ENCODE data around the gene KDM2A. TPM values are rescaled to one million over a fixed set of nuclear protein-coding genes. Genes with fewer than 3 reads are reported as not detected.
A peak's percentile ranks its signal among the peaks of the same experiment; 100 is the strongest.

Gene KDM2A
- total and polyA plus RNA-seq, 2 of the 13 experiments (the other 11 are each of a cell fraction or from before 2014, with no cell fraction given): 31.3 to 31.4 TPM

DNA sequence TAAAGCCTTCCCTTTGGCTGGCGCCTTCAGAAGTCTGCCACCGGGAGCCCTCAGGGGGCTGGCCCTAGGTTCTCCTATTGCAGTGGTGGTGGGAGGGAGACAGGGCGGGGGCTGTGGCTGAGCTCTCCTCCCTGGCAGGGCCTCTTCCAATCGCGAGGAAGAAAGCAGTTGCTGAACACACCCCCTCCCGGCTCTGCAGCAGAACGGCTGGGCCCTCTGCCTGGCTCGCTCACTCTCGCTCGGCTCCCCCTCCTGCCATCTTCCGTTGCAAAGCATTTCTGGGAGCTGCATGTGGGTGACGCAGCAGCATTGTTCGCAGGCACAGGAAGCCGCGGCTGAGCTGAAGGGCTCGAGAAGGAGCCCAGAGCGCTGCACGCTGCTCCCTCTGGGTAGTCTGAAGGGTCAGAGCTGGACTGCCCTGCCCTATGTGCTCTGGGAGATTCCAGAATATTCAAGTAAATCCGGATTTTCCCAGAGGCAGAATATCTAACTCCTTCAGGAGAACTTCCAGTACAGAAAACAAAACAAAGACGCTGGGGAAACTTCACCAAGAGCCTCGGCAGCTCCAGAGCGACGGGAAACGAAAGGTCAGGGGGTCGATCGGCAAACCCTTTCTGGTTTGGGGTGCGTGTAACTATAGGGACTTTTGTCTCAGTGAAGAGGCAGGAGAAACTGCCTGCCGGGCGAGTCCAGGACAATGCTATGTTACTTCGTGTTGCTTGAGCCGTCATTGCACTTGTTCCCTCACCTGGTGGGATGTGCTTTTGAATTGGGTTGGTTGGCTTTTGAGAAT lies 120.9 kb downstream of the KDM2A start (continued):
- TF ChIP-seq, protein P1, sequence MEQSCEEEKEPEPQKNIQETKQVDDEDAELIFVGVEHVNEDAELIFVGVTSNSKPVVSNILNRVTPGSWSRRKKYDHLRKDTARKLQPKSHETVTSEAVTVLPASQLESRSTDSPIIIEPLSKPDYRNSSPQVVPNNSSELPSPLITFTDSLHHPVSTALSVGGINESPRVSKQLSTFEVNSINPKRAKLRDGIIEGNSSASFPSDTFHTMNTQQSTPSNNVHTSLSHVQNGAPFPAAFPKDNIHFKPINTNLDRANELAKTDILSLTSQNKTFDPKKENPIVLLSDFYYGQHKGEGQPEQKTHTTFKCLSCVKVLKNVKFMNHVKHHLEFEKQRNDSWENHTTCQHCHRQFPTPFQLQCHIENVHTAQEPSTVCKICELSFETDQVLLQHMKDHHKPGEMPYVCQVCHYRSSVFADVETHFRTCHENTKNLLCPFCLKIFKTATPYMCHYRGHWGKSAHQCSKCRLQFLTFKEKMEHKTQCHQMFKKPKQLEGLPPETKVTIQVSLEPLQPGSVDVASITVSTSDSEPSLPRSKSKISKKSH (CRISPR knock-in tag; IDR thresholded peaks at IDR 0.05; ENCODE audit: borderline replicate concordance): peak; percentile 80
- peak; percentile 91; the same call in 1 of the 2 replicates for TF ChIP-seq ZNF788 (CRISPR knock-in tag; IDR thresholded peaks at IDR 0.05; ENCODE audit: borderline replicate concordance)
- TF ChIP-seq SIN3B (IDR thresholded peaks at IDR 0.05; ENCODE audit: low read length): no peak; the same call in 1 of the 2 replicates
- TF ChIP-seq, protein P2, sequence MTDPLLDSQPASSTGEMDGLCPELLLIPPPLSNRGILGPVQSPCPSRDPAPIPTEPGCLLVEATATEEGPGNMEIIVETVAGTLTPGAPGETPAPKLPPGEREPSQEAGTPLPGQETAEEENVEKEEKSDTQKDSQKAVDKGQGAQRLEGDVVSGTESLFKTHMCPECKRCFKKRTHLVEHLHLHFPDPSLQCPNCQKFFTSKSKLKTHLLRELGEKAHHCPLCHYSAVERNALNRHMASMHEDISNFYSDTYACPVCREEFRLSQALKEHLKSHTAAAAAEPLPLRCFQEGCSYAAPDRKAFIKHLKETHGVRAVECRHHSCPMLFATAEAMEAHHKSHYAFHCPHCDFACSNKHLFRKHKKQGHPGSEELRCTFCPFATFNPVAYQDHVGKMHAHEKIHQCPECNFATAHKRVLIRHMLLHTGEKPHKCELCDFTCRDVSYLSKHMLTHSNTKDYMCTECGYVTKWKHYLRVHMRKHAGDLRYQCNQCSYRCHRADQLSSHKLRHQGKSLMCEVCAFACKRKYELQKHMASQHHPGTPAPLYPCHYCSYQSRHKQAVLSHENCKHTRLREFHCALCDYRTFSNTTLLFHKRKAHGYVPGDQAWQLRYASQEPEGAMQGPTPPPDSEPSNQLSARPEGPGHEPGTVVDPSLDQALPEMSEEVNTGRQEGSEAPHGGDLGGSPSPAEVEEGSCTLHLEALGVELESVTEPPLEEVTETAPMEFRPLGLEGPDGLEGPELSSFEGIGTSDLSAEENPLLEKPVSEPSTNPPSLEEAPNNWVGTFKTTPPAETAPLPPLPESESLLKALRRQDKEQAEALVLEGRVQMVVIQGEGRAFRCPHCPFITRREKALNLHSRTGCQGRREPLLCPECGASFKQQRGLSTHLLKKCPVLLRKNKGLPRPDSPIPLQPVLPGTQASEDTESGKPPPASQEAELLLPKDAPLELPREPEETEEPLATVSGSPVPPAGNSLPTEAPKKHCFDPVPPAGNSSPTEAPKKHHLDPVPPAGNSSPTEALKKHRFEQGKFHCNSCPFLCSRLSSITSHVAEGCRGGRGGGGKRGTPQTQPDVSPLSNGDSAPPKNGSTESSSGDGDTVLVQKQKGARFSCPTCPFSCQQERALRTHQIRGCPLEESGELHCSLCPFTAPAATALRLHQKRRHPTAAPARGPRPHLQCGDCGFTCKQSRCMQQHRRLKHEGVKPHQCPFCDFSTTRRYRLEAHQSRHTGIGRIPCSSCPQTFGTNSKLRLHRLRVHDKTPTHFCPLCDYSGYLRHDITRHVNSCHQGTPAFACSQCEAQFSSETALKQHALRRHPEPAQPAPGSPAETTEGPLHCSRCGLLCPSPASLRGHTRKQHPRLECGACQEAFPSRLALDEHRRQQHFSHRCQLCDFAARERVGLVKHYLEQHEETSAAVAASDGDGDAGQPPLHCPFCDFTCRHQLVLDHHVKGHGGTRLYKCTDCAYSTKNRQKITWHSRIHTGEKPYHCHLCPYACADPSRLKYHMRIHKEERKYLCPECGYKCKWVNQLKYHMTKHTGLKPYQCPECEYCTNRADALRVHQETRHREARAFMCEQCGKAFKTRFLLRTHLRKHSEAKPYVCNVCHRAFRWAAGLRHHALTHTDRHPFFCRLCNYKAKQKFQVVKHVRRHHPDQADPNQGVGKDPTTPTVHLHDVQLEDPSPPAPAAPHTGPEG (CRISPR knock-in tag; IDR thresholded peaks at IDR 0.05): peak; percentile 74; the same call in 1 of the 2 replicates
- no peak for TF ChIP-seq SP1 (IDR thresholded peaks at IDR 0.05)
- peak; percentile 83 for TF ChIP-seq SP1 (CRISPR knock-in tag; IDR thresholded peaks at IDR 0.05)
- TF ChIP-seq ZNF451 (CRISPR knock-in tag; IDR thresholded peaks at IDR 0.05): peak; percentile 79; the same call in 1 of the 2 replicates
- no peak for TF ChIP-seq PRMT3 (CRISPR knock-in tag; IDR thresholded peaks at IDR 0.05; ENCODE audit: borderline replicate concordance, low read depth)
- TF ChIP-seq NR1H2 (CRISPR knock-in tag; IDR thresholded peaks at IDR 0.05; ENCODE audit: borderline replicate concordance, low read depth): no peak
- no peak for TF ChIP-seq ATF7-NPFF (CRISPR knock-in tag; IDR thresholded peaks at IDR 0.05; ENCODE audit: low read depth)
- peak; percentile 49; the same call in 1 of the 2 replicates for TF ChIP-seq PPARG (CRISPR knock-in tag; conservative IDR thresholded peaks at IDR 0.05)
- peak; percentile 93 for TF ChIP-seq DNMT3B (CRISPR knock-in tag; conservative IDR thresholded peaks at IDR 0.05)
- no peak for TF ChIP-seq PHF21A (CRISPR knock-in tag; IDR thresholded peaks at IDR 0.05)
- 0 out of 2 replicates have a peak, but pooled peaks have one; percentile 32 for TF ChIP-seq ZFP82 (CRISPR knock-in tag; IDR thresholded peaks at IDR 0.05; ENCODE audit: borderline replicate concordance)
- TF ChIP-seq, protein P3, sequence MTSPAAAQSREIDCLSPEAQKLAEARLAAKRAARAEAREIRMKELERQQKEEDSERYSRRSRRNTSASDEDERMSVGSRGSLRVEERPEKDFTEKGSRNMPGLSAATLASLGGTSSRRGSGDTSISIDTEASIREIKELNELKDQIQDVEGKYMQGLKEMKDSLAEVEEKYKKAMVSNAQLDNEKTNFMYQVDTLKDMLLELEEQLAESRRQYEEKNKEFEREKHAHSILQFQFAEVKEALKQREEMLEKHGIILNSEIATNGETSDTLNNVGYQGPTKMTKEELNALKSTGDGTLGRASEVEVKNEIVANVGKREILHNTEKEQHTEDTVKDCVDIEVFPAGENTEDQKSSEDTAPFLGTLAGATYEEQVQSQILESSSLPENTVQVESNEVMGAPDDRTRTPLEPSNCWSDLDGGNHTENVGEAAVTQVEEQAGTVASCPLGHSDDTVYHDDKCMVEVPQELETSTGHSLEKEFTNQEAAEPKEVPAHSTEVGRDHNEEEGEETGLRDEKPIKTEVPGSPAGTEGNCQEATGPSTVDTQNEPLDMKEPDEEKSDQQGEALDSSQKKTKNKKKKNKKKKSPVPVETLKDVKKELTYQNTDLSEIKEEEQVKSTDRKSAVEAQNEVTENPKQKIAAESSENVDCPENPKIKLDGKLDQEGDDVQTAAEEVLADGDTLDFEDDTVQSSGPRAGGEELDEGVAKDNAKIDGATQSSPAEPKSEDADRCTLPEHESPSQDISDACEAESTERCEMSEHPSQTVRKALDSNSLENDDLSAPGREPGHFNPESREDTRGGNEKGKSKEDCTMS (CRISPR knock-in tag; conservative IDR thresholded peaks at IDR 0.05): no peak
- peak; percentile 96 for TF ChIP-seq ZNF792 (CRISPR knock-in tag; IDR thresholded peaks at IDR 0.05)
- peak; percentile 91 for TF ChIP-seq POLR2G (IDR thresholded peaks at IDR 0.05; ENCODE audit: low read depth, low read length)
- TF ChIP-seq ZNF674 (CRISPR knock-in tag; IDR thresholded peaks at IDR 0.05; ENCODE audit: low read depth): 0 out of 2 replicates have a peak, but pooled peaks have one; percentile 9
- peak; percentile 81; the same call in 1 of the 2 replicates for TF ChIP-seq SRY (CRISPR knock-in tag; IDR thresholded peaks at IDR 0.05)
- no peak for TF ChIP-seq ZNF552 (CRISPR knock-in tag; IDR thresholded peaks at IDR 0.05; ENCODE audit: borderline replicate concordance)
